ENCODE results near the gene ADGRF5. TPM values are rescaled to one million over a fixed set of nuclear protein-coding genes. Genes with fewer than 3 reads are reported as not detected.

The ADGRF5 gene
- total RNA-seq, 4 donors from 2014 or later, result 17.0 to 37.8 (median 29.1) TPM

DNA sequence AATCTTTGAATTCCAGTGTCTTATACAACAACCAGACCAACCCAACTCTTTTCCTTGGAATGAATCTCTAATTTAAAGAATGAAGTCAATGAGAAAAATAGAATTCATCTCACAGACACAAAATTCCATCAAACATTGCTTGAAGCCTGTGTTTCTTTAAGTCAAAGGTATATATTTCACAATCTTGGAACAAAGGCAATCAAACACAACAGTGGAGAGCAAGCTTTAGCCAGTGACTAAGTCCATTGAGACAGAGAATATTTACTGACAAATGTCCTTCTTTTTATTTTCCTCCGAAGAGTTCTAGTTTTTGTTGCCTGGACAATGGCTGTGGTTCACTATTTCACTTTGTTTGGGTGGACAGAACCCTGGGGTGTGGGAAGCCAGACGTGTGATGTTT, 92.8 kb downstream of the ADGRF5 start:
- Histone ChIP-seq H3K27ac (replicated peaks in 1 of 4) (no peak overlapping the region), H3K4me3 (no peak overlapping the region), H3K36me3 (no peaks in the 10 kb centered on the region), H3K27me3 (no peaks in the 10 kb centered on the region), H3K4me1 (no peaks in the 10 kb centered on the region), H3K9me3 (no peaks in the 10 kb centered on the region)
- TF ChIP-seq EP300 (IDR thresholded peaks at IDR 0.05), result no peak
- WGBS, result 76% methylated on average over 2 of the region's 2 CpGs
- DNase-seq (ENCODE audit: extremely low spot score), result no peak
- intact Hi-C loops (cut with DNase I), result no loop called here

DNA sequence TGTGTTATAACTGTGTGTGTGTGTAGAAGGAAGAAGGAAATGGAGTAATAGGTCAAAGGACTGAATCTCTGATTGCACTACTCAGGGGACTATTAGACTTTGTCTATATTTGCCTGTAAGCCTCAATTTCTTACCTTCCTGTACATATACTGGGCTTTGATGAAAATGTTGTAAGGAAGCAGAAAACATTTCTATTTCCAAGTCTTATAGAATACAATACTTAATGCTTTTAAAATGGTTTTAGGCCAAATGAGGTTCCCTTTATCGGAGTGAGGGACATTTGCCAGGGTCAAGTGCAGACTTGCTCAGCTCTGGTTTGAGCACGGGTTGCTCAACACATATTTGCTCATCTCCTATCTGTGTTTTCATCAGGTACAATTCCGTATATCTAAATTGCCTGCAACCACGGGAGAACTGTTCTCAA, 100.3 kb downstream of the ADGRF5 start:
- TF ChIP-seq, protein P1, sequence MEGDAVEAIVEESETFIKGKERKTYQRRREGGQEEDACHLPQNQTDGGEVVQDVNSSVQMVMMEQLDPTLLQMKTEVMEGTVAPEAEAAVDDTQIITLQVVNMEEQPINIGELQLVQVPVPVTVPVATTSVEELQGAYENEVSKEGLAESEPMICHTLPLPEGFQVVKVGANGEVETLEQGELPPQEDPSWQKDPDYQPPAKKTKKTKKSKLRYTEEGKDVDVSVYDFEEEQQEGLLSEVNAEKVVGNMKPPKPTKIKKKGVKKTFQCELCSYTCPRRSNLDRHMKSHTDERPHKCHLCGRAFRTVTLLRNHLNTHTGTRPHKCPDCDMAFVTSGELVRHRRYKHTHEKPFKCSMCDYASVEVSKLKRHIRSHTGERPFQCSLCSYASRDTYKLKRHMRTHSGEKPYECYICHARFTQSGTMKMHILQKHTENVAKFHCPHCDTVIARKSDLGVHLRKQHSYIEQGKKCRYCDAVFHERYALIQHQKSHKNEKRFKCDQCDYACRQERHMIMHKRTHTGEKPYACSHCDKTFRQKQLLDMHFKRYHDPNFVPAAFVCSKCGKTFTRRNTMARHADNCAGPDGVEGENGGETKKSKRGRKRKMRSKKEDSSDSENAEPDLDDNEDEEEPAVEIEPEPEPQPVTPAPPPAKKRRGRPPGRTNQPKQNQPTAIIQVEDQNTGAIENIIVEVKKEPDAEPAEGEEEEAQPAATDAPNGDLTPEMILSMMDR (IDR thresholded peaks at IDR 0.05), result no peak
- TF ChIP-seq POLR2AphosphoS5 (IDR thresholded peaks at IDR 0.05) (no peak), EP300 (IDR thresholded peaks at IDR 0.05) (no peak), POLR2A (IDR thresholded peaks at IDR 0.05; ENCODE audit: low read depth) (no peak)
- H3K4me1 ChIP-seq, result no peaks in the 10 kb centered on the region
- intact Hi-C loops (cut with DNase I), result no loop called here
- 76% methylated on average over 4 of the region's 4 CpGs for WGBS
- DNase-seq (ENCODE audit: extremely low spot score), result no peak
- H3K36me3 ChIP-seq, result no peaks in the 10 kb centered on the region
- no peak overlapping the region for H3K4me3 ChIP-seq
- H3K9me3 ChIP-seq, result no peaks in the 10 kb centered on the region
- no peaks in the 10 kb centered on the region for H3K27me3 ChIP-seq
- H3K27ac ChIP-seq (replicated peaks in 1 of 4), result no peak overlapping the region

DNA sequence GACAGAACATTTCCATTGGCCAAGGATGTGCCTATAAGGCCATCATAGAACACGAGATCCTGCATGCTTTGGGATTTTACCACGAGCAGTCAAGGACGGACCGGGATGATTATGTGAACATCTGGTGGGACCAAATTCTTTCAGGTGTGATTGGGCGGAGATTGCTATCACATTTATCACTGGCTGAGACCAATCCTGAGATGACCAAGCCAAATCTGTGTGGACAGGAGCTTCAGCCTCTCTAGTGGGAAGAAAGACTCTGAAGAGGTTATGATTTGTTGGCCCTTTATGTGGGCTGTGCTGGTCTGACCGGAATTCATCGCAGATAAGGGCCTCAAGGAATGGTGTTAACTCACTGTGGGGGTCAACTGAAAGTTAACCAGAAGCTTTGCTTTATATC, 102.2 kb downstream of the ADGRF5 start:
- Histone ChIP-seq H3K36me3 (no peaks in the 10 kb centered on the region), H3K9me3 (no peaks in the 10 kb centered on the region), H3K4me1 (no peaks in the 10 kb centered on the region), H3K4me3 (no peak overlapping the region), H3K27ac (replicated peaks in 1 of 4) (no peak overlapping the region), H3K27me3 (peaks cover 0 to 11% (median 0%) of the 10 kb centered on the region in 4 donors)
- 85% methylated on average over 7 of the region's 7 CpGs for WGBS
- no peak for DNase-seq (ENCODE audit: extremely low spot score)
- intact Hi-C loops (cut with DNase I), result no loop called here
- TF ChIP-seq POLR2AphosphoS5 (IDR thresholded peaks at IDR 0.05), result no peak
- TF ChIP-seq POLR2A (IDR thresholded peaks at IDR 0.05; ENCODE audit: low read depth), result no peak
- TF ChIP-seq, protein P1 (IDR thresholded peaks at IDR 0.05), result no peak
- TF ChIP-seq EP300 (IDR thresholded peaks at IDR 0.05), result no peak

DNA sequence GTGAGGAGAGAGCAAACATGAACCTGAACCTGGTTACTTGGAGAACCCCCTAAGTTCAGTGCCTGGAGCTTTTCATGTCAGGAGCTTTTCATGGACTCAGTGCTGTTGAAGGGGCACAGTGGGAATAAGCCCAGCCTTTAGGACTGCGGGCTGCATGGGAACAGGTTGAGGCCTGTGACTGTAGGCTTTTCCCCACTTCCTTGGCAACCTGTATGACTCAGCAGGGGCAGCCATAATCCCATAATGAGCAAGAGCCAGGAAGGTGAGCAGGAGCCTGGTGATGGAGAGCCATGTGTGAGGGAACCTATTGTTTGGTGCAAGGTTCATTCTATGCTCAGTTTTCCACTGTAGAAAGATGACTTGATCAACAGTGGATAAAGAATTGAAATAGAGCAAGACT, 105.1 kb downstream of the ADGRF5 start:
- Histone ChIP-seq H3K27me3 (peaks cover 0 to 12% (median 0%) of the 10 kb centered on the region in 4 donors), H3K36me3 (no peaks in the 10 kb centered on the region), H3K9me3 (no peaks in the 10 kb centered on the region), H3K4me3 (no peak overlapping the region), H3K4me1 (no peaks in the 10 kb centered on the region), H3K27ac (replicated peaks in 1 of 4) (no peak overlapping the region)
- intact Hi-C loops (cut with DNase I), result no loop called here
- DNase-seq (ENCODE audit: extremely low spot score), result no peak
- TF ChIP-seq POLR2A (IDR thresholded peaks at IDR 0.05; ENCODE audit: low read depth) (no peak), POLR2AphosphoS5 (IDR thresholded peaks at IDR 0.05) (no peak), EP300 (IDR thresholded peaks at IDR 0.05) (no peak)
- TF ChIP-seq, protein P1 (IDR thresholded peaks at IDR 0.05), result no peak
- 100% methylated on average over 1 of the region's 1 CpG for WGBS

DNA sequence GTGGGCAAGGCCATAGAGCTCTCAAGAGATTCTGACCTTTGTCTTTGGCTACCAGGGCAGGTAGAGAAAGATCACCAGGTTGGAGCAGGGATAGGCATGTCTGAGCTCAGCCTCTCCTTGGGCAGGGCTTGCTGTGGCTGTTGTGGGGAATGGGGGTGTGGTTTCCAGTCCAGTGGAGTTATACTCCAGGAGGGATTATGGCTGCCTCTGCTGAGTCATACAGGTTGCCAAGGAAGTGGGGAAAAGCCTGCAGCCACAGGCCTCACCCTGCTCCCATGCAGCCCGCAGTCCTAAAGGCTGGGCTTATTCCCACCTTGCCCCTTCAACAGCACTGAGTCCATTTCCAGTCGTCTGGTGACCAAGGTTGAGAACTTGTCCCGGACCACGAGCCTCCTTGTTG, 106.6 kb downstream of the ADGRF5 start:
- H3K27ac ChIP-seq (replicated peaks in 1 of 4), result no peak overlapping the region
- WGBS, result 78% methylated on average over 4 of the region's 4 CpGs
- H3K27me3 ChIP-seq, result peaks cover 0 to 12% (median 0%) of the 10 kb centered on the region in 4 donors
- intact Hi-C loops (cut with DNase I), result no loop called here
- TF ChIP-seq POLR2AphosphoS5 (IDR thresholded peaks at IDR 0.05) (no peak), POLR2A (IDR thresholded peaks at IDR 0.05; ENCODE audit: low read depth) (no peak), EP300 (IDR thresholded peaks at IDR 0.05) (no peak)
- TF ChIP-seq, protein P1 (IDR thresholded peaks at IDR 0.05), result no peak
- no peaks in the 10 kb centered on the region for H3K4me1 ChIP-seq
- H3K4me3 ChIP-seq, result no peak overlapping the region
- DNase-seq (ENCODE audit: extremely low spot score), result no peak
- H3K36me3 ChIP-seq, result no peaks in the 10 kb centered on the region
- H3K9me3 ChIP-seq, result no peaks in the 10 kb centered on the region
